ENCODE data around the gene PGAM4.
"Not testable (repeated sequence)": the region's sequence is repeated elsewhere in the genome, so short reads cannot be mapped to it uniquely, and the experiment has no call there.

PGAM4 gene

DNA sequence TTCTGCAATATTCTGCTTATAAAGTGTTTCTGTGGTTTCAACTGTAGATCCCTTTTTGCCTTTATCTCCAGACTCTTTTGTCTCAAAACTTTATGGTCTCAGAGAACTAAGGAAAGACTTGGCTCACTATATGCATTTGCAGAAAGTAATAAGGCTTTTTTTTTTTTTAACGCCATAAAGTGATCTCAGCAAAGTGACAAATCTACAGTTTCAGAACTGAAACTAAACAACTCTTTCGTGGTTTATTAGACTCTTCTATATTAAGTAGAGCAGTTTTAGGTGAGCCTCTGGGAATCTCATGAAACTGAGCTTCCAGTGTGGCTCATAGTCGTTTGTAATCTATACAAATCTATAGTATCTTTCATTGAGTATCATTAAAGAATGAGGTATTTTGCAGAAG is 43.7 kb downstream of the PGAM4 start:
- DNase-seq (ENCODE audit: low read depth), result no peak

- DNase-seq (ENCODE audit: low read depth), result no peak
These were observed 45.0 kb downstream of the PGAM4 start for GRCh38 chrX:77924320-77924859.

DNA sequence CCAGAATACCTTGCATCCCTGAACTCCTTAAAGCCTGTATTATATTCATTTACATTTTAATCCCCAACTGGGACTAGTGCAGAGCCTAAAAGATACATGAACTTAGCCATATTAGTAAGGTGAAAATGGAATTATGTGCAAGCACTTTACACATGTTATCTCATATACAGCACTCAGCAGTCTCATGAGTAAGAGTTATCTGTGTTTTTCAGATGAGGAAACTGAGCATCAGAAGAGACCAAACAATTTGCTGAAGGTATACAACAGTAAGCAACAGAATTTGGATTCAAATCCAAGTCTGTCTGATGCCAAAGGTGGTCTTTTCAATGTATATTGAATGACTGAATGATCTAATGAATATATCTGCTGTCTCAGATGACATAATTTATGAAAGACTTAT is 46.7 kb downstream of the PGAM4 start:
- no peak for DNase-seq (ENCODE audit: low read depth)

DNA sequence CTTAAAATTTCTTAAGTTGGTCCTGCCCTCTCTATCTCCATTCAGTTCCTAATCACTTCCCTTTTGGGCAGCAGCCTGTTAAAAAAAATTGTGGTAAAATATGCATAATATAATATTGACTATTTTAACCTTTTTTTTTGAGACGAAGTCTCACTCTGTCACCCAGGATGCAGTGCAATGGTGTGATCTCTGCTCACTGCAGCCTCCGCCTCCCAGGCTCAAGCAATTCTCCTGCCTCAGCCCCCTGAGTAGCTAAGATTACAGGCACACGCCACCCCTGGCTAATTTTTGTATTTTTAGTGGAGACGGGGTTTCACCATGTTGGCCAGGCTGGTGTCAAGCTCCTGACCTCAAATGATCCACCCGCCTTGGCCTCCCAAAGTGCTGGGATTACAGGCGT is 50.1 kb downstream of the PGAM4 start:
- DNase-seq (ENCODE audit: low read depth), result not testable (repeated sequence)

DNA sequence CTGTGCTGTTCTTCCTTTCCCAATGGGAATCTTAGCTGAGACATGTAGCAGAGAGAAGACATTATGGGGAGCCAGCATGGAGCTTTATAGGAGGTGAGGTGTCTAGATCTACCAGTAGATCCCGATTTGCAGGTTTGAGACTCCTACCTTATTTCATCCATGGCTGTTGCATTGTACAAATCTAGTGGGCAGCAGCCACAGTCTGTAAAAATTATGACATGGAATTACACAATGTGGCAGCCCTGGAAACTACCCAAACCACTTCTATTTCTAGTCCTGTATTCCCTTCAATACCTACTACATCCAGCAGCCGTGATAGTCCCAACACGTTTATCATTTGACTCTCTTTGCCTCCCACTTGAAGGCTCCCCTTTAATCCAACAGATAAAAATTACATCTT is 50.9 kb downstream of the PGAM4 start:
- no peak for DNase-seq (ENCODE audit: low read depth)

All from stimulated activated CD8-positive, alpha-beta memory T cell treated with anti-CD3 and anti-CD28 coated beads, Interleukin-12 subunit alpha, Interleukin-12 subunit beta, amount 100 ng/mL, for 4 hours (primary cell).